GM18505 (cell line): ENCODE data around the gene SNRPD3.
"Not testable (repeated sequence)": the region's sequence is repeated elsewhere in the genome, so short reads cannot be mapped to it uniquely, and the experiment has no call there.

Experiments used
- ATAC-seq: cut with Tn5 transposase; IDR thresholded peaks from one replicate; pipeline ENCODE4 v1.9.1; 2021; ENCODE audit not compliant: unreplicated experiment
- POLR2A ChIP-seq: IDR thresholded peaks from 4 replicates; pipeline ENCODE4 v1.6.1; 2011; ENCODE audit warnings: borderline replicate concordance; ENCODE audit not compliant: insufficient read depth, insufficient read length; ENCODE audit errors: extremely low read depth

The SNRPD3 gene

DNA sequence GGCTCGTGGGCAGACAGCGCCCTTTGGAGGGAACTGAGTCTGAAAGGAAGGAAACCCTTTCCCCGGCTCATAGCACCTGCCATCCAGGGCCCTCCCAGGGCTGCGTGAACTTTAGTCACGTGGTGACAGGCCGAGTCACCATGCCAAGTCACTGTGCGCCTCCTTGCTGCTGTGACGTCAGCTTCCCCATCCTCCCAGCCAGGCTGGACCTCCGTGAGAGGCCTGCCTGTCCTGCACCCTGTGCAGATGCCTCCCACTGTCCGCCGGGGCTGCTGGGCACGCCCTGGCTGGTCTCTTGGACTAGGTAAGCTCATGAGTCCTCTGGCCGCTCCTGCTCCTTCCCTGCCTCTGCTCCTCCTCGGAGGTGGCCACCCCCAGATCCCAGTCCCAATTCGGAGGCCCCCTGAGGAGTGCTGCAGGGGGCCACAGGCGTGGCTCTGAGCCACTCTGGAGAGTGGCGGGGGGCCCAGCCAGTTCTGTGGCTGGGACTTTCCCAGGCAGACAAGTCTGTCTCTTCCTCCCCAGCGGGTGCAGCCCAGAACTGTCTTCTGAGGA is 51.7 kb downstream of the SNRPD3 start:
- peak; percentile 69 for TF ChIP-seq POLR2A
- ATAC-seq = peak; percentile 57

GRCh38 chr22:24608327-24608726 is 52.5 kb downstream of the SNRPD3 start:
- not testable (repeated sequence) for ATAC-seq

GRCh38 chr22:24609888-24610287 is 54.1 kb downstream of the SNRPD3 start:
- not testable (repeated sequence) for ATAC-seq

GRCh38 chr22:24614794-24615193 is 59.0 kb downstream of the SNRPD3 start:
- ATAC-seq = not testable (repeated sequence)

GRCh38 chr22:24621244-24621643 is 65.4 kb downstream of the SNRPD3 start:
- ATAC-seq = not testable (repeated sequence)

GRCh38 chr22:24622596-24622995 is 66.8 kb downstream of the SNRPD3 start:
- ATAC-seq = not testable (repeated sequence)
